Measurements from ENCODE around the gene AP2M1. TPM values are rescaled to one million over a fixed set of nuclear protein-coding genes. Genes with fewer than 3 reads are reported as not detected.

The AP2M1 gene
- total and polyA plus RNA-seq, 2 of the 8 experiments (the other 6 are each of a cell fraction or from before 2014, with no cell fraction given) = 403 to 454 TPM

DNA sequence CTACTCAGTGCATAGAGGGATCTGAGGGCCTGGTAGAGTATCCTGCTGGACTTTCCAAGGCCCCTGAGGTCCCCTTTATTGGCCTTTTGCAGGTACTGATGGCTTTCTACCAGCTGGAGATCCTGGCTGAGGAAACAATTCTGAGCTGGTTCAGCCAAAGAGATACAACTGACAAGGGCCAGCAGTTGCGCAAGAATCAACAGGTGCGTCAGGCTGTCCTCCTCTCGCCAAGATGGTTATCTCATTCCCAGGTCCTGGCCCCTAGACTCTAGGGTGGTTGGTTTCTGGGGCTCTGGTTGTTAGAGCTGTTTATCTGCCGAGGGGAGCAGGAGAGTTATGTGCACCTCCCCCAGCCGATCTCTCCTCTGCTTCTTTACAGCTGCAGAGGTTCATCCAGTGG, 30.1 kb upstream of the AP2M1 start:
- 94% methylated on average over 5 of the region's 5 CpGs; no CpG with 5 or more reads in 1 of the 2 experiments for WGBS, 2 experiments (ENCODE audit: extremely low coverage in 1 of 2, insufficient coverage in 1 of 2, insufficient read length in 1 of 2, insufficient replicate concordance in 2 of 2, low coverage in 1 of 2, low lambda C conversion rate in 2 of 2, missing lambda C conversion rate in 1 of 2)
- TF ChIP-seq CBX5 (IDR thresholded peaks at IDR 0.05; ENCODE audit: low read depth, low read length) = no peak
- TF ChIP-seq, protein P1, sequence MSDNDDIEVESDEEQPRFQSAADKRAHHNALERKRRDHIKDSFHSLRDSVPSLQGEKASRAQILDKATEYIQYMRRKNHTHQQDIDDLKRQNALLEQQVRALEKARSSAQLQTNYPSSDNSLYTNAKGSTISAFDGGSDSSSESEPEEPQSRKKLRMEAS (IDR thresholded peaks at IDR 0.05) = no peak
- TF ChIP-seq CEBPB (IDR thresholded peaks at IDR 0.05; ENCODE audit: low read depth, low read length) = peak; percentile 41; the same call in 1 of the 2 replicates

More for the DNA sequence above, 30.1 kb upstream of the AP2M1 start:
- DNase-seq (ENCODE audit: low read depth in 1 of 2, low spot score in 2 of 2) = no peak
- Histone ChIP-seq H3K27ac (ENCODE audit: low read depth, low read length) (no peak overlapping the region), H3K36me3 (ENCODE audit: control insufficient read depth in 2 of 4, insufficient read depth in 4 of 4, low read length in 3 of 4) (peaks cover 11 to 51% (median 34%) of the 10 kb centered on the region in 4 experiments), H3K14ac (ENCODE audit: insufficient read length) (no peak overlapping the region), H3K56ac (replicated peaks; ENCODE audit: insufficient read length, low read depth, low read length) (no peak overlapping the region), H3K79me1 (ENCODE audit: low read depth, low read length) (peaks cover 2% of the 10 kb centered on the region; the same call in 1 of the 2 replicates), H2BK20ac (ENCODE audit: low read length) (no peak overlapping the region), H3K79me2 (ENCODE audit: control insufficient read depth in 1 of 2, insufficient read depth in 2 of 2, low read length in 2 of 2) (no peaks in the 10 kb centered on the region; a peak in 1 of 4 replicates), H4K8ac (ENCODE audit: extremely low read depth, insufficient read depth, low read length) (no peak overlapping the region), H2BK12ac (ENCODE audit: low read depth, low read length) (no peak overlapping the region), H3K18ac (ENCODE audit: extremely low read depth, low read length) (no peak overlapping the region), H2BK15ac (ENCODE audit: low read length) (no peak overlapping the region), H3K4me2 (ENCODE audit: insufficient read depth in 1 of 2, low read depth in 2 of 2, low read length in 2 of 2) (no peak overlapping the region), H3K4me1 (replicated peaks in 1 of 4; ENCODE audit: control insufficient read depth in 3 of 4, insufficient read depth in 4 of 4, low read length in 3 of 4) (no peaks in the 10 kb centered on the region), H4K5ac (ENCODE audit: insufficient read length, low read depth, low read length) (no peak overlapping the region), H2BK120ac (replicated peaks; ENCODE audit: low read depth, low read length) (no peak overlapping the region), H3K23ac (ENCODE audit: insufficient read length) (no peak overlapping the region), H4K91ac (replicated peaks; ENCODE audit: insufficient read length, low read length) (no peak overlapping the region), H3K27me3 (replicated peaks in 1 of 4; ENCODE audit: control insufficient read depth in 3 of 4, extremely low read depth in 1 of 4, insufficient read depth in 3 of 4, low read length in 3 of 4) (no peaks in the 10 kb centered on the region), H2AFZ (ENCODE audit: low read length) (no peak overlapping the region), H2BK5ac (ENCODE audit: low read depth, low read length) (no peak overlapping the region), H2AK5ac (ENCODE audit: low read depth, low read length) (no peak overlapping the region), H3K9ac (replicated peaks in 1 of 4; ENCODE audit: extremely low read depth in 1 of 4, low read depth in 3 of 4, low read length in 3 of 4) (no peak overlapping the region), H3K4me3 (ENCODE audit: extremely low read depth in 1 of 4, insufficient read depth in 2 of 4, low read depth in 3 of 4, low read length in 4 of 4) (no peak overlapping the region), H3K4ac (replicated peaks; ENCODE audit: insufficient read length, low read depth, low read length) (no peak overlapping the region), H3K9me3 (ENCODE audit: insufficient read depth in 2 of 2, low read depth in 1 of 2, low read length in 1 of 2) (no peaks in the 10 kb centered on the region), H4K20me1 (replicated peaks in 1 of 2; ENCODE audit: control insufficient read depth in 1 of 2, insufficient read depth in 2 of 2, low read length in 2 of 2) (peaks cover 0 to 3% of the 10 kb centered on the region in 2 experiments), H3K23me2 (ENCODE audit: low read depth, low read length) (no peaks in the 10 kb centered on the region)
- ChIA-PET POLR2A (ENCODE audit: partially characterized antibody) (interaction anchor here (0.9 to 4.6 kb wide), 8 partner anchors 10 to 168 kb away, joined by 3 to 26 read pairs (median 3); partner anchors contain the start of genes ALG3 and EIF2B5), CTCF (ENCODE audit: partially characterized antibody) (interaction anchor here (0.7 to 3.5 kb wide), 34 partner anchors 9 to 251 kb away, joined by 3 to 28 read pairs (median 4); partner anchors contain the start of genes ABCF3, EEF1AKMT4, EIF2B5 and PSMD2)
- FAIRE-seq = no peak
